ENCODE data around the gene MBOAT1.
"Not testable (repeated sequence)": the region's sequence is repeated elsewhere in the genome, so short reads cannot be mapped to it uniquely, and the experiment has no call there.

The MBOAT1 gene

DNA sequence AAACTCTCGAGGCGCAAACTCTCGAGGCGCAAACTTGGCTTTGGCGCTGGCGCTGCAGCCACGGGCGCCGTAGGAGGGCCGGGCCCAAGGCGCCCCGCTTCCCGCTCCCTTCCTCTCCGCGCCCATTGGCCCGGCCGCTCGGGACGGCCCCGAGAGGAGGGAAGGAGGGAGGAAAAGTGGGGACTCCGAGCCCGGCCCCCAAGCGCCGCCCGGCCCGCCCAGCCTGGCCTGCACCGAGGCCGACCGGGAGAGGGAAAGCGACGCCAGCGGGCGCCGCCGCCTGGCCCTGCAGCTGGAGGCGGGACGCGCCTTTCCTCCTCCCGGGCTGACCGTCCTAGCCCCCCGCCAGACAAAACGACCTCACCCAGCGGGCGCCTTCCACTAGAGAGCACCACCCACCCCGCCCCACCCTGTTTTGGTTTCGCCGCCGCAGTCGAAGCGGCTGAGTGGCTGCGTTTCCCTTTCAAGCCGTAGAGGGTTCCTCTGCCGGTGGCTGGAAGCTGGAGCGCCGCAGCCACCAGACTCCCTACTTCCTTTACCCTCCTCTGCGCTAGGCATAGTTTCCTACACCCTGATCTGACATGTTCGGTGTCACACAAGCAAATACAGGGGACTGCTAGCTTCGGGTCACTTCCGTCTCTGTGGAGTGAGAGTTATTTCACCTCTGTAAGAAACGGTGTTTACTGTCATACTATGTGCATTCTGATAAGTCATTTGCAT is at the start of gene MBOAT1:
MBOAT1 (minus strand) TSS at position 78 of the 720 bp plus-strand sequence. CDS start 235 bp downstream, outside the sequence.
- peak; percentile 34 to 72 (median 48) for DNase-seq (ENCODE audit: low read depth in 3 of 3)

GRCh38 chr6:20261685-20262084 is 49.4 kb upstream of the MBOAT1 start:
- no peak for DNase-seq (ENCODE audit: low read depth in 3 of 3)

DNA sequence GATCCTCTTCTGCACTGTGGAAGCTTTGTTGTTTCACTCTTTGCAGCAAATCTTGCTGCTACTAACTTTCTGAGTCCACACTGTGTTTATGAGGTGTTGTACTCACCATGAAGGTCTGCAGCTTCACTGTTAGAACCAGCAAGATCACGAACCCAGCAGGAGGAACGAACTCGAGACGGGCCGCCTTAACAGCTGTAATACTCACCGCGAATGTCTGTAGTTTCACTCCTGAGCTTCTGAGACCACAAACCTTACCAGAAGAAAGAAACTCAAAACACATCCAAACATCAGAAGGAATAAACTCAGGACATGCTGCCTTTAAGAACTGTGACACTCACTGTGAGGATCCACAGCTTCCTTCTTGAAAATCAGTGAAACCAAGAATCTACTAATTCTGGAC is 48.1 kb upstream of the MBOAT1 start:
- DNase-seq (ENCODE audit: low read depth in 3 of 3), result no peak

GRCh38 chr6:20259316-20260049 is 47.2 kb upstream of the MBOAT1 start:
- no peak for DNase-seq (ENCODE audit: low read depth in 3 of 3)

DNA sequence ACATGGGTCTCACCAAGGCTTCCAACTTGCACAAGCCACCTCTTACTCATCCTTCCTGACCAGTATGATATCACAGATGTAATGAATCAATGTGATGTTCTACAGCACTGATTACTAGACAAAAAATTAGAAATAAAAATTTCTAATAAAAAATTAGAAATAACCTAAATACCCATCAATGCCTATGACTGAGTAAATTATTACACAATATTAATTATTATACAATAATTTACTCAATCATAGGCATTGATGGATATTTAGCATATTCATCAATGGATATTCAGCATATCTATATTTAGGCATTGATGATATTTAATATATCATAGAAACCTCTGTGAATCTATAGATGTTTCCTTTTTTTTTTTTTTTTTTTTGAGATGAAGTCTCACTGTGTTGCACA is 43.2 kb upstream of the MBOAT1 start:
- no peak for DNase-seq (ENCODE audit: low read depth in 3 of 3)

DNA sequence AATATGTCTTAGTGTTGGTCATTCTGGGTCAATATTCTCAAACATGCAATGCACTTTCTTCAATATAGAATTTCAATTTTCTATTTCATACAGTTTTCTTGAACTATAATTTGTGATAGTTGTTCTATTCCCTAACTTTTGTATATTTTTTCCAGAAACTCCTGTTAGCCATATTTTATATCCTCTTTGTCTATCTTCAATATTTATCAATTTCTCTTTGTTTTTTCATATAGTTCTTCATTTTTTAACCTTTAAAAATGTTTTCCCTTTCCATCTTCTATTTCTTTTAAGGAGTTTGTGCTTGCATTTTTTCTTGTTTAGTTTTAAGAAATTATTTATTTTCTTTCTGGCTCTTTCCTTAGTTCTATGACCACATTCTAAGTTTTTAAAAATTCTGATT is 42.0 kb upstream of the MBOAT1 start:
- DNase-seq (ENCODE audit: low read depth in 3 of 3), result no peak

DNA sequence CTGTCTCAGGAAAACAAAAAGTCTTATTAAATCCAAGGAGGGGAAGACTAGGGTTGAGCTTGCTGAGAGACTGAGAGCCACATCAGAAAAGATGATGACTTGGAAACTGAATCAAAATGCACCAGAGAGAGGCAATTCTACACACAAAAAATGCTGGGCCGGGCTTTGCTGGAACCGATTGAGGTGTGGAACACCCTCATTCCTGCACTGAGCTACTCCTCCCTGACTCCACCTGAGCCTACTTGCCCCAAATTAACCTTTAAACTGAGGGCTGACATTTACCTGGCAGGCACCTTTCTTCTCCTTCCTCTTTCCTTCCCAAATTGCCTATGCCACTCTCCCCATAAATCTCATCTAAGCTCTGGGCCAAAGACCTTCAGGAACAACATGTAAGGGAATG is 40.8 kb upstream of the MBOAT1 start:
- DNase-seq (ENCODE audit: low read depth in 3 of 3), result no peak

DNA sequence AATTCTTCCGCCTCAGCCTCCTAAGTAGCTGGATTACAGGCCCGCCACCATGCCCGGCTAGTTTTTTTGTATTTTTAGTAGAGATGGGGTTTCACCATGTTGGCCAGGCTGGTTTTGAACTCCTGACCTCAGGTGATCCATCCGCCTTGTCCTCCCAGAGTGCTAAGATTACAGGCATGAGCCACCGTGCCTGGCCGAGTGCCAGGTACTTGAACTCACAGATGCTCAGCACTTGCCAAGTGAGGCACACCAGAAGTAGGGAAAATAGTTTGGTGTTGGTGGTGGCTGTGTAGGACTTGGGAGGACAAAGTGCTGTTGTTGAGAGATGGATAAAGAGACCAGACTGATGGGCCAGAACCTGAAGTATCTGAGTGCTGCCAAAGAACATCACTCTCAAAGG is 40.0 kb upstream of the MBOAT1 start:
- no peak for DNase-seq (ENCODE audit: low read depth in 3 of 3)

- no peak for DNase-seq (ENCODE audit: low read depth in 3 of 3)
These were observed 39.3 kb upstream of the MBOAT1 start for GRCh38 chr6:20251525-20251924.

DNA sequence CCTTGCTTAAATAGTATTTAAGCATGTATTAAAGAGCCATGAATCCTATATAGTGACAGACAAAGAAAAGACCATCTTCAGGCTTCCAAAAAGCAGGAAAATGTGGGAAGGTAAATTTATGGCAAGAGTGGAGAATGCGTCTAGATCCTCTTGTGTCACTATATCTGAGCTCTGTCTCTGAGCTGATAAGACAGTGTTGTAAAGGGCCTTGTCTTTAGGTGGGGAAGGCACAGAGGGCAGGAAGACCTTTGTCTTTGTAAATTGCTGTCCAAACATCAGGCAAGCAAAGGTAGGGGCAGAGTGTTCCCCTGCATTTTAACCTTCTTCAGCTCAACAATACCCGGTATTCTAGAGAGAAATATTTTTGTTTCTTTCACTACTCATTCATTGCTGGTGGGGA is 33.9 kb upstream of the MBOAT1 start:
- no peak for DNase-seq (ENCODE audit: low read depth in 3 of 3)

DNA sequence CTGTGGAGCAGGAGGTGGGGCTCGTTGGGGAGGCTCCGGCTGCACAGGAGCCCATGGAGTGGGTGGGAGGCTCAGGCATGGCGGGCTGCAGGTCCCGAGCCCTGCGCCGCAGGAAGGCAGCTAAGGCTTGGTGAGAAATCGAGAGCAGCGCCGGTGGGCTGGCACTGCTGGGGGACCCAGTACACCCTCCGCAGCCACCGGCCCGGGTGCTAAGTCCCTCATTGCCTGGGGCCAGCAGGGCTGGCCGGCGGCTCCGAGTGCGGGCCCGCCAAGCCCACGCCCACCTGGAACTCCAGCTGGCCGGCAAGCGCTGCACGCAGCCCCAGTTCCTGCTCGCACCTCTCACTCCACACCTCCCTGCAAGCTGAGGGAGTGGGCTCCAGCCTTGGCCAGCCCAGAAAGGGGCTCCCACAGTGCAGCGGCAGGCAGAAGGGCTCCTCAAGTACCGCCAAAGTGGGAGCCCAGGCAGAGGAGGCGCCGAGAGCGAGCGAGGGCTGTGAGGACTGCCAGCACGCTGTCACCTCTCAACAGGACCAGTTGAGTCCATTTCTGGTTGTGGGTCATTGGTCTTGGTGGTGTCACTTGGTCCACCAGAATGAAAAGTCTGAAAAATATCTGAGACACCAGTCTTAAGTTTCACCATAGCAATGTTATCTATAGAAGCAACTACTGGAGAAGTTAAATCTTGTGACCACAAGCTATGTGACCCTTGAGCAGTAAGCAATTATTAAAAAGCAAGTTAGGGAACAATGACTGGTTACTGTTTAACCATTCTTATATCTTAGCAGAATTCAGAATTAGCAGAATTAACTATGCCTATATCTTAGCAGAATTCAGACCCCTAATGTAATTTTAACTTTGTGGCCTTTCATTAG is 32.8 kb upstream of the MBOAT1 start:
- not testable (repeated sequence) for DNase-seq (ENCODE audit: low read depth in 3 of 3)

DNA sequence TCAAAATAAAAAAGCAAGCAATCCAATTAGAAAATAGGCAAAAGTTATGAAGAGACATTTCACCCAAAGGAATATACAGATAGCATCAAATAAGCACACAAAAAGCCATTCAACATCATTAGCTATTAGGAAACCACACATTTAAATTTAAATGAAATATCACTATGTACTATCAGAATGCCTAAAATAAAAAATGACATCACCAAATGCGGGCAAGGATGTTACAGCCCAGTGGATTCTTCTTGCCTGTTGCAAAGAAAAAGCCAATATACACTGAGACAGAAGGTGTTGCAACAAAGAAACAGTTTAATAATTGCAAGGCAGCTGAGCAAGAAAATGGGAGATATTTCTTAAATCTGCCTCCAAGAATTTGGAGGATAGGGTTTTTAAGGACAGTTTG is 31.0 kb upstream of the MBOAT1 start:
- no peak for DNase-seq (ENCODE audit: low read depth in 3 of 3)

- no peak for DNase-seq (ENCODE audit: low read depth in 3 of 3)
These were observed 30.1 kb upstream of the MBOAT1 start for GRCh38 chr6:20242397-20242796.

- DNase-seq (ENCODE audit: low read depth in 3 of 3), result no peak
These were observed 28.8 kb upstream of the MBOAT1 start for GRCh38 chr6:20241102-20241501.

GRCh38 chr6:20238688-20239587 is 26.7 kb upstream of the MBOAT1 start:
- DNase-seq (ENCODE audit: low read depth in 3 of 3), result no peak

GRCh38 chr6:20237677-20238460 is 25.6 kb upstream of the MBOAT1 start:
- no peak for DNase-seq (ENCODE audit: low read depth in 3 of 3)

DNA sequence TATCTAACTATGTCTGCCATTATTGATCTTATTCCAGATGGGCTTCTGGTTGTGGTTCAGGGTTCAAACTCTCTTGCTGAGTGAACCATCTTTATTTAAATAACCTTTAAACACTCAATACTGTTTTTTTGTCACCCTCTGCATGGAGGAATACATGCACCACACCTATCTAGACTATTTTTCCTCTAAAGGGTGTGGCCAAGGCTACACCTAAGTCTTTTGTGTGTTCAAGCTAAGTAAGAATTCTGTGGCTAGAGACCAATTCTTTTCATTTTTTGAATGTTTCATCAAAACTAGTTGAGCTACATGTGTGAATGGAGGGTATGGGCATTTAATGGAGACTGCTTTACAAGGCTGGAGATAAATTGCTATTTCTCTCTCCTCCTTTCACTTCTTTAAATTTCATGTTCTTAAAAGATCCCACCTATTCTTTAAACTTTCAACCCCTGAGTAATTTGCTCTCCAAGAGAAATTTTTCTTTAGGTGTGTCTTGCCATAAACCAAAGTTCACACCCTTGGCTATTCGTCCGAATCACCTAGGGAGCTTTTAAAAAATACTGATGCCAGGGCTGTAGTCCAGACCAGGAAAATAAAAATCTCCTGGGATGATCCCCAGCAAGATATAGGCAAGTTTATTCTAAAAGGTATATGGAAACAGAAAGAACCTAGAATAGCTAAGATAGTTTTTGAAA is 24.8 kb upstream of the MBOAT1 start:
- DNase-seq (ENCODE audit: low read depth in 3 of 3), result no peak

DNA sequence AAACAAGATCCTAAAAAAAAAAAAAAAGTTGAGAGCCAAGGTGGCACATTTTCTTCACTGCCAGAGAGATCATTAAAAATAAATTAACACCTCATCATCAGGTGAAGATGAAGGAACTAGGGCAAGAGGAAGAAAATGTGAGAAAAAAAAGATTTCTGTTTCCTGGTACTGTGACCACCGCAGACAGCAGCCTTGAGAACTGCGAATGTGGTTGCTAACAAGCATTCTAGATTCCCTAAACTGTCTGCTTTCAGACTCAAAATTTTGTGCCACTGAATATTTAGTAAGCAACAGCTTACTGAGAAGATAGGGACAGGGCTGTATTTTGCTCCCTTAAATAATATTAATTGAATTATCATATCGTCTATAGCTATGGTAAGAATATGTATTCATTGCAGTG is 24.1 kb upstream of the MBOAT1 start:
- no peak for DNase-seq (ENCODE audit: low read depth in 3 of 3)

- no peak for DNase-seq (ENCODE audit: low read depth in 3 of 3)
These were observed 22.8 kb upstream of the MBOAT1 start for GRCh38 chr6:20235041-20235440.

- no peak for DNase-seq (ENCODE audit: low read depth in 3 of 3)
These were observed 21.9 kb upstream of the MBOAT1 start for GRCh38 chr6:20234136-20234535.
